Subcutaneous abdominal adipose tissue (tissue), 5 donors: ENCODE results near the gene UBASH3B.

Source experiments
- H3K27ac ChIP-seq: one replicate; pipeline ENCODE4 v1.7.0; 2013; ENCODE audit warnings: low read depth, mild to moderate bottlenecking, inconsistent platforms, low read length, moderate library complexity
- H3K27me3 ChIP-seq, 5 donors: one replicate each; pipeline ENCODE4 v1.7.0; 2013; ENCODE audit warnings: low read length in 5 of 5, inconsistent platforms in 1 of 5; ENCODE audit not compliant: control insufficient read depth in 5 of 5, insufficient read depth in 4 of 5
- H3K36me3 ChIP-seq, 5 donors: one replicate each; pipeline ENCODE4 v1.7.0; 2013; ENCODE audit warnings: low read length in 5 of 5; ENCODE audit not compliant: control insufficient read depth in 5 of 5, insufficient read depth in 5 of 5
- H3K4me1 ChIP-seq, 5 donors: one replicate each; pipeline ENCODE4 v1.7.0; 2013; ENCODE audit warnings: low read length in 5 of 5, mild to moderate bottlenecking in 3 of 5, moderate library complexity in 1 of 5; ENCODE audit not compliant: control insufficient read depth in 5 of 5, insufficient read depth in 5 of 5
- H3K4me3 ChIP-seq, 5 donors: one replicate each; pipeline ENCODE4 v1.7.0; 2013; ENCODE audit warnings: low read length in 5 of 5, low read depth in 1 of 5
- H3K9ac ChIP-seq, 5 donors: one replicate each; pipeline ENCODE4 v1.7.0; 2013; ENCODE audit warnings: low read length in 5 of 5, mild to moderate bottlenecking in 4 of 5, moderate library complexity in 3 of 5
- H3K9me3 ChIP-seq, 5 donors: one replicate each; pipeline ENCODE4 v1.7.0; 2013; ENCODE audit warnings: low read length in 5 of 5; ENCODE audit not compliant: control insufficient read depth in 5 of 5
- donor health status: healthy.
- donor health status: healthy.
- donor health status: healthy.
- donor health status: healthy.
- donor health status: healthy.

The UBASH3B gene

DNA sequence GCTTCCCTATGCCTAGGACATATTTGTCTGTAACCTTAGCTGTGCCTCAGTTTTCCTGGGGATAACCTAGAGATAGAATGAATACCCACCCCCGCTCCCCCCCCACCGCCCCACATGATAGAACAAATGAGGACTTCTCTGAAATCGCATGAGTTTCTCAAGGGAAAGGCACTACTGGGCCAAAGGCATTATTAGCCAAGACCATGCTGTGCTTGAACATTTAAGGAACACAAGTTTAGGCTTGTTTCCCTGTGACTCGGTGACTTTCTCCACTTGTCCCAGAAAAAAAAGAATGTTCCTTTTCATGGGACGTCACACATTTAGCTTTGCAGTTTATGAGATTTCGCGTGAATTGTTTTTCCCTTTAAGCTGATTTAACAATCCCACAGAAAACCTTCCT is 131.4 kb downstream of the UBASH3B start:
- Histone ChIP-seq H3K4me3 (no peak overlapping the region), H3K9ac (peak overlapping the region in 2 of 5 donors; percentile 21 to 68), H3K4me1 (peaks cover 1 to 57% (median 22%) of the 10 kb centered on the region in 5 donors), H3K9me3 (no peaks in the 10 kb centered on the region), H3K36me3 (peaks cover 0 to 22% (median 0%) of the 10 kb centered on the region in 5 donors), H3K27me3 (no peaks in the 10 kb centered on the region), H3K27ac (peak overlapping the region; percentile 94)

- Histone ChIP-seq H3K27ac (no peak overlapping the region), H3K4me1 (peaks cover 1 to 55% (median 22%) of the 10 kb centered on the region in 5 donors), H3K36me3 (peaks cover 0 to 19% (median 0%) of the 10 kb centered on the region in 5 donors), H3K9me3 (no peaks in the 10 kb centered on the region), H3K4me3 (no peak overlapping the region), H3K27me3 (no peaks in the 10 kb centered on the region), H3K9ac (no peak overlapping the region)
These were observed 133.4 kb downstream of the UBASH3B start for GRCh38 chr11:122788781-122789535.

- H3K9ac ChIP-seq: no peak overlapping the region
- H3K27me3 ChIP-seq: no peaks in the 10 kb centered on the region
- peaks cover 1 to 45% (median 19%) of the 10 kb centered on the region in 5 donors for H3K4me1 ChIP-seq
- no peaks in the 10 kb centered on the region for H3K9me3 ChIP-seq
- H3K4me3 ChIP-seq: no peak overlapping the region
- no peak overlapping the region for H3K27ac ChIP-seq
- peaks cover 0 to 19% (median 0%) of the 10 kb centered on the region in 5 donors for H3K36me3 ChIP-seq
These were observed 134.4 kb downstream of the UBASH3B start for GRCh38 chr11:122789907-122790306.

DNA sequence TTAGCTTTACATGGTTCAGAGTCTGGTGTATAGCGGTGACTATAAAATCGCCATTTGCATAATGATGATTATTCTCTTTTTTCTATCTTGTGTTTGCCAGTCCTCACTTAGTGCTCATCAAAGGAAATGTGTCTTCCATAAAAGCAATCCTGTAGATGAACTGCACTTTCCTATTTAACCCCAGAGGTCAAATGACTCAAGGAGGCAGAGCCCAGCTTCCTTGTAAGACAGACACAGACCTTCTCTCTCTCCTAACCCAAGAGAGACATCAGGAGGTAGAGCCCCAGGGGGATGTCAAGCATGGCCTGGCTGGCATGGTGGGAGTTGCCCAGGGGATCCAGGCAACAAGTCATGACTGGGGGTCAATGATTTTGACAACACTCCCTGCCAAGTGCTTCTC is 135.9 kb downstream of the UBASH3B start:
- H3K27ac ChIP-seq: no peak overlapping the region
- H3K36me3 ChIP-seq: peaks cover 0 to 16% (median 0%) of the 10 kb centered on the region in 5 donors
- H3K9ac ChIP-seq: no peak overlapping the region

DNA sequence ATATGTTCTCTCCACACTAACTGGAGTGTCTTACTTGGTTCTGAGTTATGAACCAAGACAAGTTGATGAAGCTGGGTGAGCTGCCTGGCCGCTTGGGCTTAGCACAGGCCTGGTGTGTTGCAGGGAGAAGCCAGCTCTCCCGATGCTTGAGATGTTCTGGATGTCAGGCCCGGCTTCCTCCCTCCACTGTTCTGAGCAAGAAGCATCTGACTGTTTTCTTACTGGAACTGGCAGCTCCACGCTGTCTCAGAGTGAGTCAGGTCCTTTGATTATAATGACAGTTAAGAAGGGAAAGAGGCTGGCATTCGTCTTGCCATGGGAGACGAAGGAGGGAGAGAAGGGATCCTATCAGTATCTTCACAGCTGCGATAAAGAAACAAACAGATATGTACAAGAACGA is 136.3 kb downstream of the UBASH3B start:
- Histone ChIP-seq H3K9ac (no peak overlapping the region), H3K4me1 (peaks cover 1 to 30% (median 6%) of the 10 kb centered on the region in 5 donors), H3K27me3 (no peaks in the 10 kb centered on the region), H3K4me3 (no peak overlapping the region), H3K27ac (no peak overlapping the region), H3K36me3 (peaks cover 0 to 18% (median 0%) of the 10 kb centered on the region in 5 donors), H3K9me3 (no peaks in the 10 kb centered on the region)

More for the DNA sequence above, 135.9 kb downstream of the UBASH3B start:
- Histone ChIP-seq H3K4me1 (peaks cover 1 to 33% (median 9%) of the 10 kb centered on the region in 5 donors), H3K9me3 (no peaks in the 10 kb centered on the region), H3K27me3 (no peaks in the 10 kb centered on the region), H3K4me3 (no peak overlapping the region)

DNA sequence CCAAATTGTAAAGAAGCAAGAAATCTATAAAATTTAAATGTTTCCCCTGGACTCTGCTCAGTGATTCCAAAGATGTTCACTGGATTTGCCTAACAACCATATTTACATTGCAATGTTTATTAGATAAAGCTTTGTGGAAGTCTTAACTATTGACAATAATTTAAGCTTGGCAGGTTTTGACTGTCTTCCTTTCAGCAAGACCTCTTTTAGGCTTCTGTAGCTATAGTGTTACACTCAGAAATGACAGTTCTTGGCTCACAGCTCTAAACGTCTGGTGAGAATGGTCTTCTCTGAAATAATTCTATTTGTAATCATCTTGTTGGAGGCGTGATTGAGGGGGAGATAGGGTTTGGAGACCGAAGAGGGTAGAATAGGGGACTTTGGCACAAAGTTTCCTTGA is 138.0 kb downstream of the UBASH3B start:
- Histone ChIP-seq H3K4me3 (no peak overlapping the region), H3K27me3 (no peaks in the 10 kb centered on the region), H3K9me3 (no peaks in the 10 kb centered on the region), H3K9ac (no peak overlapping the region), H3K27ac (no peak overlapping the region), H3K36me3 (peaks cover 0 to 28% (median 3%) of the 10 kb centered on the region in 5 donors), H3K4me1 (peaks cover 0 to 19% (median 2%) of the 10 kb centered on the region in 5 donors)

GRCh38 chr11:122795307-122795706 is 139.8 kb downstream of the UBASH3B start:
- Histone ChIP-seq H3K27ac (no peak overlapping the region), H3K4me1 (peaks cover 0 to 13% (median 10%) of the 10 kb centered on the region in 5 donors), H3K9me3 (peaks cover 0 to 3% (median 0%) of the 10 kb centered on the region in 5 donors), H3K4me3 (no peak overlapping the region), H3K9ac (no peak overlapping the region), H3K36me3 (peaks cover 0 to 18% (median 3%) of the 10 kb centered on the region in 5 donors), H3K27me3 (no peaks in the 10 kb centered on the region)

DNA sequence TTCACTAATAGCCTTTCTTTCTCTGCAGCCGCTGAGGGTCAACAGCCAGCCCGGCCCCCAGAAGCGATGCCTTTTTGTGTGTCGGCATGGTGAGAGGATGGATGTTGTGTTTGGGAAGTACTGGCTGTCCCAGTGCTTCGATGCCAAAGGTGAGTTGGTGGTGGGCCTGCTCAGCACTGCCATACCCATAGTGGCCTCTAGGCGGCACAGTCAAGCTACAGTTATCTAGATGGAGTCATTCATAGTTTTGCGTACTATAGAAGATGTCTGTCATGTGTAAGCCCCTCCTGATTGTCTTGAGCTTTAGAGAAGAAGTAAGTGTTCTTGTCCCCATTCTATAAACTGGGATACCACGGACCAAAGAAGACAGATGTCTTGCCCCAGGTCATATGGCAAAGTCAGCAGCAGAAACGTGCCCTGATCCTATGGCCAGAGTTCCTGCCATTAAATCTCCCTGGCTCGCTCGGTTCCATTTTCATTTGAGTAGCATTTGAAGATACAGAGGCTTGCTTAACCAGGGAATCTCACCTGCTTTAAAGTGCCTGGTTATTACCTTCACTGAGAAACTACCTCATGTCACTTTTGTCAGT is 140.7 kb downstream of the UBASH3B start:
- Histone ChIP-seq H3K9ac (no peak overlapping the region), H3K9me3 (peaks cover 0 to 3% (median 0%) of the 10 kb centered on the region in 5 donors), H3K27ac (no peak overlapping the region), H3K4me1 (peaks cover 0 to 13% (median 10%) of the 10 kb centered on the region in 5 donors), H3K27me3 (no peaks in the 10 kb centered on the region), H3K36me3 (peaks cover 0 to 20% (median 5%) of the 10 kb centered on the region in 5 donors), H3K4me3 (no peak overlapping the region)

- Histone ChIP-seq H3K36me3 (peaks cover 0 to 17% (median 5%) of the 10 kb centered on the region in 5 donors), H3K4me3 (no peak overlapping the region), H3K27me3 (no peaks in the 10 kb centered on the region), H3K9ac (no peak overlapping the region), H3K27ac (no peak overlapping the region), H3K9me3 (peaks cover 0 to 3% (median 0%) of the 10 kb centered on the region in 5 donors), H3K4me1 (peaks cover 0 to 10% (median 5%) of the 10 kb centered on the region in 5 donors)
These were observed 142.1 kb downstream of the UBASH3B start for GRCh38 chr11:122797651-122798050.
